ENCODE measurements around the gene MUC2. TPM values are rescaled to one million over a fixed set of nuclear protein-coding genes. Genes with fewer than 3 reads are reported as not detected.

Gene MUC2
- total RNA-seq, 2 experiments from 2014 or later: not detected

GRCh38 chr11:1121813-1122663 is 47.4 kb downstream of the MUC2 start:
- POLR2A ChIA-PET: no interaction called here
- DNase-seq: no peak
- ATAC-seq: no peak
- no peak for TF ChIP-seq CTCF (IDR thresholded peaks at IDR 0.05)
- CTCF ChIA-PET: no interaction called here
- no peak overlapping the region for H3K27ac Mint-ChIP-seq
- H3K27me3 Mint-ChIP-seq: peaks cover 4% of the 10 kb centered on the region
- H3K36me3 Mint-ChIP-seq (ENCODE audit: low read depth): no peaks in the 10 kb centered on the region
- no peak overlapping the region for H3K4me3 Mint-ChIP-seq
- H3K4me1 Mint-ChIP-seq (ENCODE audit: low read depth): no peaks in the 10 kb centered on the region
- peaks cover 4% of the 10 kb centered on the region for H3K9me3 Mint-ChIP-seq
- intact Hi-C loops (cut with micrococcal nuclease): no loop called here

- DNase-seq: no peak
- no peak for TF ChIP-seq CTCF (IDR thresholded peaks at IDR 0.05)
- no peak overlapping the region for H3K4me3 Mint-ChIP-seq
- POLR2A ChIA-PET: no interaction called here
- CTCF ChIA-PET: no interaction called here
- peaks cover 4% of the 10 kb centered on the region for H3K27me3 Mint-ChIP-seq
- intact Hi-C loops (cut with micrococcal nuclease): no loop called here
- no peaks in the 10 kb centered on the region for H3K36me3 Mint-ChIP-seq (ENCODE audit: low read depth)
- H3K9me3 Mint-ChIP-seq: peaks cover 4% of the 10 kb centered on the region
- H3K27ac Mint-ChIP-seq: no peak overlapping the region
- ATAC-seq: no peak
- H3K4me1 Mint-ChIP-seq (ENCODE audit: low read depth): no peaks in the 10 kb centered on the region
Measured at GRCh38 chr11:1122664-1123002, 48.0 kb downstream of the MUC2 start.

GRCh38 chr11:1123970-1124369 is 49.3 kb downstream of the MUC2 start:
- H3K4me1 Mint-ChIP-seq (ENCODE audit: low read depth): no peaks in the 10 kb centered on the region
- intact Hi-C loops (cut with micrococcal nuclease): no loop called here
- H3K36me3 Mint-ChIP-seq (ENCODE audit: low read depth): no peaks in the 10 kb centered on the region
- CTCF ChIA-PET: no interaction called here
- no peak overlapping the region for H3K4me3 Mint-ChIP-seq
- H3K27ac Mint-ChIP-seq: no peak overlapping the region
- peak; percentile 61 for ATAC-seq
- peaks cover 4% of the 10 kb centered on the region for H3K9me3 Mint-ChIP-seq
- H3K27me3 Mint-ChIP-seq: peaks cover 4% of the 10 kb centered on the region
- POLR2A ChIA-PET: interaction anchor here (0.7 kb wide), 1 partner anchor 53 kb away, joined by 3 read pairs; no protein-coding TSS in a partner anchor
- TF ChIP-seq CTCF (IDR thresholded peaks at IDR 0.05): no peak
- DNase-seq: peak; percentile 25

Other genes with a start within 250 kb of the MUC2 start
- gene CRACR2B, start 247.0 kb upstream of the MUC2 start, total RNA-seq: 1 to 10 TPM; 2.1 to 2.4 TPM
- gene CD151, start 241.9 kb upstream of the MUC2 start, total RNA-seq: 10 to 100 TPM; 45.9 to 46.5 TPM
- gene POLR2L, start 232.3 kb upstream of the MUC2 start, total RNA-seq: 10 to 100 TPM; 83.0 to 89.2 TPM
- 10 to 100 TPM; 15.4 to 16.0 TPM for gene TSPAN4, start 232.0 kb upstream of the MUC2 start, total RNA-seq
- 10 to 100 TPM; 69.8 to 72.0 TPM for gene CHID1, start 164.1 kb upstream of the MUC2 start, total RNA-seq
- gene AP2A2, start 149.0 kb upstream of the MUC2 start, total RNA-seq: 10 to 100 TPM; 34.0 to 34.6 TPM
- gene MUC6, start 38.2 kb upstream of the MUC2 start, total RNA-seq: not detected
- not detected for gene MUC5AC, start 83.1 kb downstream of the MUC2 start, total RNA-seq
- not detected for gene MUC5B, start 148.2 kb downstream of the MUC2 start, total RNA-seq
- gene TOLLIP, start 234.8 kb downstream of the MUC2 start, total RNA-seq: 10 to 100 TPM; 32.4 to 33.1 TPM

All from activated CD8-positive, alpha-beta T cell treated with anti-CD3 and anti-CD28 coated beads for 36 hours (primary cell).